Ovary (tissue), 9 donors: ENCODE measurements around the gene SZT2. TPM values are rescaled to one million over a fixed set of nuclear protein-coding genes. Genes with fewer than 3 reads are reported as not detected.

Experiments
- DNase-seq, 5 donors: peaks; one replicate each; pipeline ENCODE4 v3.0.0-alpha.2; 2019 to 2020
- H3K27ac ChIP-seq, 2 donors: fragments of 200-600 bp; one replicate each; pipeline versions ENCODE4 v1.5.1 to v1.8.0; 2019 to 2022
- H3K27me3 ChIP-seq: fragments of 200-600 bp; one replicate; pipeline ENCODE4 v1.8.0; 2022
- H3K36me3 ChIP-seq: fragments of 200-600 bp; sonication (generic); one replicate; pipeline ENCODE4 v1.5.1; 2019
- H3K4me1 ChIP-seq: one replicate; pipeline ENCODE4 v1.8.1; 2013; ENCODE audit warnings: mild to moderate bottlenecking, moderate library complexity; ENCODE audit not compliant: insufficient read depth
- H3K4me3 ChIP-seq: fragments of 200-600 bp; sonication (generic); one replicate; pipeline ENCODE4 v1.5.1; 2017
- H3K9me3 ChIP-seq, 2 donors: fragments of 200-600 bp in 1 of 2; sonication (generic) in 1 of 2; one replicate each; pipeline versions ENCODE4 v1.5.1 to v1.8.1; 2013 to 2019; ENCODE audit warnings: mild to moderate bottlenecking in 1 of 2, moderate library complexity in 1 of 2
- CTCF ChIP-seq, 3 donors: fragments of 450-650 bp in 2 of 3; fragments of 200-600 bp in 1 of 3; IDR thresholded peaks; one replicate each; pipeline versions ENCODE4 v1.5.1 to v1.8.0; 2016 to 2022; ENCODE audit warnings: antibody characterized with exemption in 3 of 3, mild to moderate bottlenecking in 1 of 3
- EP300 ChIP-seq: sonication (generic); formaldehyde crosslinking; IDR thresholded peaks from one replicate; pipeline ENCODE4 v1.6.1; 2017; ENCODE audit warnings: antibody characterized with exemption
- POLR2A ChIP-seq: fragments of 450-650 bp; IDR thresholded peaks from one replicate; pipeline ENCODE4 v1.6.1; 2017; ENCODE audit warnings: antibody characterized with exemption, mild to moderate bottlenecking, moderate library complexity
- WGBS, 3 donors: extraction: QIAGEN DNeasy Blood & Tissue Kit in 1 of 3; methylation state at CpG; one replicate each; pipeline versions ENCODE4 v1.1.5 to v1.1.7; 2013 to 2017; 5-methylcytosine and 5-hydroxymethylcytosine counted together
- intact Hi-C, 4 donors: fragments of 100-400 bp; cut with DNase I; formaldehyde crosslinking; loops; one replicate each; pipeline versions ENCODE4 v1.11.0 to v1.15.1; 2022 to 2023
- polyA plus RNA-seq, 2 donors: library from polyadenylated mRNA; stranded (reverse); fragments of 200-250 nt in 1 of 2; fragments of 350-450 nt in 1 of 2; fragmentation: Illumina TruSeq in 1 of 2; extraction: RNeasy Lipid Tissue Mini Kit (QIAGEN cat#74804) in 1 of 2; gene quantifications; one replicate each; pipeline ENCODE4 v1.2.3, GENCODE V29; 2013 to 2014
- total RNA-seq, 7 donors: library from RNA; depleted of rRNA in 2 of 7; stranded (reverse); fragments of >200 nt in 2 of 7; fragmentation: NEBNext Ultra II Directional in 3 of 7; extraction: Animal tissue kit (Norgen Biotek cat#: 25700) in 3 of 7; gene quantifications; one replicate each; pipeline versions ENCODE4 v1.1.0 to v1.2.4, GENCODE V29; 2016 to 2023
- donor health status: DM: no; HTN: no; CAD: no; lungs with moderate emphysema.
- donor health status: DM: no; HTN: no; CAD: no.
- donor health status: Bipolar disorder and iron deficiency.
- donor health status: DM: yes; HTN: yes; CAD: no.
- donor health status: DM: no; HTN: no; CAD: no.
- donor health status: DM: yes; HTN: yes; CAD: no.

The SZT2 gene
- total and polyA plus RNA-seq, 9 donors: 16.8 to 89.3 (median 49.8) TPM

GRCh38 chr1:43463479-43463878 is 73.8 kb downstream of the SZT2 start:
- Histone ChIP-seq H3K36me3 (no peaks in the 10 kb centered on the region), H3K9me3 (no peaks in the 10 kb centered on the region), H3K27me3 (no peaks in the 10 kb centered on the region), H3K27ac (no peak overlapping the region), H3K4me3 (no peak overlapping the region), H3K4me1 (no peaks in the 10 kb centered on the region)
- no peak for DNase-seq
- no peak for TF ChIP-seq EP300
- no peak for TF ChIP-seq CTCF (IDR thresholded peaks at IDR 0.05)
- TF ChIP-seq POLR2A: no peak
- WGBS, 3 donors: 40 to 44% (median 43%) methylated on average over 2 of the region's 2 CpGs
- intact Hi-C loops: no loop called here

GRCh38 chr1:43464681-43465504 is 75.2 kb downstream of the SZT2 start:
- DNase-seq: no peak
- no peak for TF ChIP-seq CTCF (IDR thresholded peaks at IDR 0.05)
- no peak for TF ChIP-seq EP300
- TF ChIP-seq POLR2A: no peak
- H3K4me3 ChIP-seq: no peak overlapping the region
- WGBS, 3 donors: 61 to 63% (median 62%) methylated on average over 13 of the region's 13 CpGs
- H3K36me3 ChIP-seq: no peaks in the 10 kb centered on the region
- H3K27me3 ChIP-seq: no peaks in the 10 kb centered on the region
- intact Hi-C loops: no loop called here
- no peak overlapping the region for H3K27ac ChIP-seq
- no peaks in the 10 kb centered on the region for H3K4me1 ChIP-seq
- H3K9me3 ChIP-seq: no peaks in the 10 kb centered on the region

- H3K4me3 ChIP-seq: no peak overlapping the region
- DNase-seq: no peak
- intact Hi-C loops: no loop called here
- H3K27me3 ChIP-seq: no peaks in the 10 kb centered on the region
- H3K27ac ChIP-seq: no peak overlapping the region
- no peak for TF ChIP-seq EP300
- no peak for TF ChIP-seq CTCF (IDR thresholded peaks at IDR 0.05)
- no peak for TF ChIP-seq POLR2A
- no peaks in the 10 kb centered on the region for H3K9me3 ChIP-seq
- H3K4me1 ChIP-seq: no peaks in the 10 kb centered on the region
- WGBS, 3 donors: 54 to 59% (median 59%) methylated on average over 3 of the region's 3 CpGs
- H3K36me3 ChIP-seq: no peaks in the 10 kb centered on the region
Observed at GRCh38 chr1:43465505-43466067, 75.9 kb downstream of the SZT2 start.

- WGBS, 3 donors: 64 to 72% (median 65%) methylated on average over 2 of the region's 2 CpGs
- H3K9me3 ChIP-seq: no peaks in the 10 kb centered on the region
- DNase-seq: no peak
- no peaks in the 10 kb centered on the region for H3K36me3 ChIP-seq
- no peaks in the 10 kb centered on the region for H3K27me3 ChIP-seq
- intact Hi-C loops: no loop called here
- H3K4me3 ChIP-seq: no peak overlapping the region
- no peaks in the 10 kb centered on the region for H3K4me1 ChIP-seq
- H3K27ac ChIP-seq: no peak overlapping the region
- TF ChIP-seq EP300 (no peak), POLR2A (no peak), CTCF (IDR thresholded peaks at IDR 0.05) (no peak)
Observed at GRCh38 chr1:43466403-43466802, 76.7 kb downstream of the SZT2 start.
